ENCODE measurements around the gene ZNF148. TPM values are rescaled to one million over a fixed set of nuclear protein-coding genes. Genes with fewer than 3 reads are reported as not detected.

The ZNF148 gene
- total RNA-seq, 1 donor: 40.1 TPM

- no peak overlapping the region for H3K4me3 ChIP-seq (ENCODE audit: low read depth, low read length)
- DNase-seq (ENCODE audit: low read depth): no peak
- no peak for TF ChIP-seq CTCF (IDR thresholded peaks at IDR 0.05; ENCODE audit: insufficient read depth, low read length)
Measured at GRCh38 chr3:125192190-125193035, 182.7 kb downstream of the ZNF148 start.

- no peak overlapping the region for H3K4me3 ChIP-seq (ENCODE audit: low read depth, low read length)
- no peak for TF ChIP-seq CTCF (IDR thresholded peaks at IDR 0.05; ENCODE audit: insufficient read depth, low read length)
- no peak for DNase-seq (ENCODE audit: low read depth)
Measured at GRCh38 chr3:125191730-125192129, 183.4 kb downstream of the ZNF148 start.

GRCh38 chr3:125191256-125191655 lies 183.9 kb downstream of the ZNF148 start:
- no peak overlapping the region for H3K4me3 ChIP-seq (ENCODE audit: low read depth, low read length)
- peak; percentile 42 for DNase-seq (ENCODE audit: low read depth)
- TF ChIP-seq CTCF (IDR thresholded peaks at IDR 0.05; ENCODE audit: insufficient read depth, low read length): no peak

GRCh38 chr3:125190786-125191185 lies 184.3 kb downstream of the ZNF148 start:
- no peak for DNase-seq (ENCODE audit: low read depth)
- no peak for TF ChIP-seq CTCF (IDR thresholded peaks at IDR 0.05; ENCODE audit: insufficient read depth, low read length)
- no peak overlapping the region for H3K4me3 ChIP-seq (ENCODE audit: low read depth, low read length)

- no peak for TF ChIP-seq CTCF (IDR thresholded peaks at IDR 0.05; ENCODE audit: insufficient read depth, low read length)
- no peak for DNase-seq (ENCODE audit: low read depth)
- H3K4me3 ChIP-seq (ENCODE audit: low read depth, low read length): no peak overlapping the region
Measured at GRCh38 chr3:125189378-125190165, 185.6 kb downstream of the ZNF148 start.

GRCh38 chr3:125188955-125189354 lies 186.2 kb downstream of the ZNF148 start:
- no peak for TF ChIP-seq CTCF (IDR thresholded peaks at IDR 0.05; ENCODE audit: insufficient read depth, low read length)
- no peak overlapping the region for H3K4me3 ChIP-seq (ENCODE audit: low read depth, low read length)
- DNase-seq (ENCODE audit: low read depth): no peak

Data from fibroblast of the aortic adventitia (primary cell).